ENCODE measurements around the gene RANGRF.

RANGRF gene

DNA sequence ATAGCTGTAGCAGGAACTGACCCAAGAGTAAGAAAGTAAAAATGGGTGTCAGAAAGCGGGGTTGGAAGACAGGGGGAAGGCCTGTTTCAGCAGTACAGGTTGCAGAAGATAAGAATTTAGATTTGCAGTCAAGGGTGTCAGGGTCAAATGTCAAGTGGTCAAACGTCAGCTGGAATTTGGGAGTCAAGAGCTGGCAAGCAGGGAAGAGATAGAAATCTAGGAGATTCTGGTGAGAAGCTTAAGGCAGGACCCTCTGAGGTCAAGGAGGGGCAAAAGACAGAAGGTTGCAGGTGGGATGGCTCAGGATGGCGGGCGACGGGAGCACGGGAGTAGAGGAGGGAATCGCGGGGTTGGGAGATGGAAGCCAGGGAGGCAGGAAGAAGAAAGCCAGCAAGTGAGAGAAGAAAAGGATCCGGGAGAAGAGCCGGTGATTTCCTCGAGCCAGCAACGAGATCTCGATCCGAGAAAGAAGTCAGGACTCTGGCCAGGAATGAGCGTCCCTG, 6.4 kb downstream of the RANGRF start:
- Histone ChIP-seq H3K4me1 (ENCODE audit: low read length) (peaks cover 5% of the 10 kb centered on the region), H3K9ac (ENCODE audit: low read length) (peak overlapping the region; percentile 58), H2AFZ (ENCODE audit: low read depth, low read length) (peak overlapping the region; percentile 83), H3K9me3 (ENCODE audit: insufficient read depth, low read length) (no peaks in the 10 kb centered on the region), H3K79me2 (ENCODE audit: low read length) (no peaks in the 10 kb centered on the region), H3K36me3 (replicated peaks; ENCODE audit: low read depth, low read length) (no peaks in the 10 kb centered on the region), H3K27ac (ENCODE audit: low read length) (no peak overlapping the region), H4K20me1 (ENCODE audit: insufficient read depth, low read length) (no peaks in the 10 kb centered on the region), H3K4me3 (ENCODE audit: low read length) (peak overlapping the region; percentile 76), H3K4me2 (ENCODE audit: low read length) (peak overlapping the region; percentile 75), H3K27me3 (ENCODE audit: low read depth, low read length) (no peaks in the 10 kb centered on the region)
- TF ChIP-seq, protein P1, sequence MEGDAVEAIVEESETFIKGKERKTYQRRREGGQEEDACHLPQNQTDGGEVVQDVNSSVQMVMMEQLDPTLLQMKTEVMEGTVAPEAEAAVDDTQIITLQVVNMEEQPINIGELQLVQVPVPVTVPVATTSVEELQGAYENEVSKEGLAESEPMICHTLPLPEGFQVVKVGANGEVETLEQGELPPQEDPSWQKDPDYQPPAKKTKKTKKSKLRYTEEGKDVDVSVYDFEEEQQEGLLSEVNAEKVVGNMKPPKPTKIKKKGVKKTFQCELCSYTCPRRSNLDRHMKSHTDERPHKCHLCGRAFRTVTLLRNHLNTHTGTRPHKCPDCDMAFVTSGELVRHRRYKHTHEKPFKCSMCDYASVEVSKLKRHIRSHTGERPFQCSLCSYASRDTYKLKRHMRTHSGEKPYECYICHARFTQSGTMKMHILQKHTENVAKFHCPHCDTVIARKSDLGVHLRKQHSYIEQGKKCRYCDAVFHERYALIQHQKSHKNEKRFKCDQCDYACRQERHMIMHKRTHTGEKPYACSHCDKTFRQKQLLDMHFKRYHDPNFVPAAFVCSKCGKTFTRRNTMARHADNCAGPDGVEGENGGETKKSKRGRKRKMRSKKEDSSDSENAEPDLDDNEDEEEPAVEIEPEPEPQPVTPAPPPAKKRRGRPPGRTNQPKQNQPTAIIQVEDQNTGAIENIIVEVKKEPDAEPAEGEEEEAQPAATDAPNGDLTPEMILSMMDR (IDR thresholded peaks at IDR 0.05; ENCODE audit: low read depth, low read length): no peak
- no peak for TF ChIP-seq EZH2phosphoT487 (IDR thresholded peaks at IDR 0.05; ENCODE audit: low read depth)

DNA sequence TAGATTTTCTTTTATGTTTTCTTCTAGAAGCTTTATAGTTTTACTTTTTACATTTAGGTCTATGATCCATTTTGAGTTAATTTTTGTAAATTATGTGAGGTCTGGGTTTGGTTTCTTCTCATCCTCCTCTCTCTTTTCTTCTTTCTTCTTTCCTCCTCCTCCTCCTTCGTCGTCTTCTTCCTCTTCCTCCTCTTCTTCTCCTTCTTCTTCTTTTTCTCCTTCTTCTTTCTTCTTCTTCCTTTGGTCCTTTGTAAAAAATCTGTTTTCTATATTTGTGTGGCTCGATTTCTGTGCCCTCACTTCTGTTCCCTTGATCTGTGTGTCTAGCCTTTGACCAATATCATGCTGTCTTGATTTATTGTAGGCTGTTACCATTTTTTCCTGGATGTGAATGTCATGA, 11.8 kb downstream of the RANGRF start:
- Histone ChIP-seq H3K27ac (ENCODE audit: low read length) (no peak overlapping the region), H4K20me1 (ENCODE audit: insufficient read depth, low read length) (no peaks in the 10 kb centered on the region), H2AFZ (ENCODE audit: low read depth, low read length) (0 out of 2 replicates have a peak overlapping the region, but pooled peaks have one; percentile 73), H3K27me3 (ENCODE audit: low read depth, low read length) (no peaks in the 10 kb centered on the region), H3K79me2 (ENCODE audit: low read length) (no peaks in the 10 kb centered on the region), H3K4me1 (ENCODE audit: low read length) (no peaks in the 10 kb centered on the region), H3K4me3 (ENCODE audit: low read length) (peak overlapping the region; percentile 25; the same call in 1 of the 2 replicates), H3K36me3 (replicated peaks; ENCODE audit: low read depth, low read length) (no peaks in the 10 kb centered on the region), H3K4me2 (ENCODE audit: low read length) (peak overlapping the region; percentile 37), H3K9ac (ENCODE audit: low read length) (0 out of 2 replicates have a peak overlapping the region, but pooled peaks have one; percentile 4), H3K9me3 (ENCODE audit: insufficient read depth, low read length) (no peaks in the 10 kb centered on the region)
- TF ChIP-seq, protein P1 (IDR thresholded peaks at IDR 0.05; ENCODE audit: low read depth, low read length): no peak
- TF ChIP-seq EZH2phosphoT487 (IDR thresholded peaks at IDR 0.05; ENCODE audit: low read depth): no peak

DNA sequence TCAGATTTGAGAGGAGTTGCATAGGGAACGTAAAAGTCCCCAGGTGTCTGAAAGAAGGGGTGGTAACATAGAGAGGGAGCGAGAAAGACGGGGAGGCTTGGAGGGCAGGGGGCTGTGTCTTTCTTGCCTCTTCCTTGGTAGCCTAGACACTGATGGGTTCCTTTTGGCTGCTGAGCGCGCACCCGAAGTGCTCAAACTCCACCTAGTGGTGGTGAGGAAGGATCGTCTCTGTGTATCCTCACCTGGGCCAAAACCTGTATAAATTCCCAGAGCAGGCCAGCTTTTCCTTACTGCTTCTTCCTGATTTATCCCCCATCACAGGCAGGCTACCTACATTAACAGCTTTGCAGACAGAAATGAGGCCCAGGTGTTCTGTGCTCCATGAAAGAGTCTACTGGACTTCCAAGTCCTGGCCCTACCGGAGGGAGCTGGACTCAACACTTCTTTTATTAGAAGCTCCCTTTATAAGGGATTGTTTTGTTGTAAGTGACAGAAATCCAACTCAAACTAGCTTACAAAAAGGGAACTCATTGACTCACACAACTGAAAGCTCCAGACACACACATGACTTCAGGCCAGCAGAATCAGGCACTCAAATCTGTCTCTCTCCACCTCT, 12.3 kb downstream of the RANGRF start:
- H3K4me2 ChIP-seq (ENCODE audit: low read length): peak overlapping the region; percentile 37
- 0 out of 2 replicates have a peak overlapping the region, but pooled peaks have one; percentile 73 for H2AFZ ChIP-seq (ENCODE audit: low read depth, low read length)
- no peaks in the 10 kb centered on the region for H3K9me3 ChIP-seq (ENCODE audit: insufficient read depth, low read length)
- no peaks in the 10 kb centered on the region for H4K20me1 ChIP-seq (ENCODE audit: insufficient read depth, low read length)
- no peak for TF ChIP-seq EZH2phosphoT487 (IDR thresholded peaks at IDR 0.05; ENCODE audit: low read depth)
- TF ChIP-seq, protein P1 (IDR thresholded peaks at IDR 0.05; ENCODE audit: low read depth, low read length): peak; percentile 69
- no peaks in the 10 kb centered on the region for H3K4me1 ChIP-seq (ENCODE audit: low read length)
- H3K4me3 ChIP-seq (ENCODE audit: low read length): peak overlapping the region; percentile 25; the same call in 1 of the 2 replicates
- no peaks in the 10 kb centered on the region for H3K79me2 ChIP-seq (ENCODE audit: low read length)
- H3K27me3 ChIP-seq (ENCODE audit: low read depth, low read length): no peaks in the 10 kb centered on the region
- no peaks in the 10 kb centered on the region for H3K36me3 ChIP-seq (replicated peaks; ENCODE audit: low read depth, low read length)
- 0 out of 2 replicates have a peak overlapping the region, but pooled peaks have one; percentile 4 for H3K9ac ChIP-seq (ENCODE audit: low read length)
- H3K27ac ChIP-seq (ENCODE audit: low read length): no peak overlapping the region

GRCh38 chr17:8310601-8311123, 22.2 kb downstream of the RANGRF start:
- no peaks in the 10 kb centered on the region for H3K9me3 ChIP-seq (ENCODE audit: insufficient read depth, low read length)
- no peak overlapping the region for H3K4me2 ChIP-seq (ENCODE audit: low read length)
- H4K20me1 ChIP-seq (ENCODE audit: insufficient read depth, low read length): no peaks in the 10 kb centered on the region
- no peak overlapping the region for H3K27ac ChIP-seq (ENCODE audit: low read length)
- no peaks in the 10 kb centered on the region for H3K79me2 ChIP-seq (ENCODE audit: low read length)
- H3K36me3 ChIP-seq (replicated peaks; ENCODE audit: low read depth, low read length): no peaks in the 10 kb centered on the region
- H2AFZ ChIP-seq (ENCODE audit: low read depth, low read length): no peak overlapping the region
- TF ChIP-seq, protein P1 (IDR thresholded peaks at IDR 0.05; ENCODE audit: low read depth, low read length): no peak
- TF ChIP-seq EZH2phosphoT487 (IDR thresholded peaks at IDR 0.05; ENCODE audit: low read depth): no peak
- H3K4me1 ChIP-seq (ENCODE audit: low read length): no peaks in the 10 kb centered on the region
- H3K4me3 ChIP-seq (ENCODE audit: low read length): no peak overlapping the region
- no peaks in the 10 kb centered on the region for H3K27me3 ChIP-seq (ENCODE audit: low read depth, low read length)
- H3K9ac ChIP-seq (ENCODE audit: low read length): no peak overlapping the region

Data from OCI-LY3 (cell line).